ENCODE measurements around the gene STAP2.

GRCh38 chr19:4278419-4279266 is 60.0 kb downstream of the STAP2 start, which contains the start of gene SHD:
- TF ChIP-seq POLR2AphosphoS5 (IDR thresholded peaks at IDR 0.05; ENCODE audit: low read depth, low read length), result no peak
- no peak for TF ChIP-seq POLR2A (IDR thresholded peaks at IDR 0.05; ENCODE audit: low read depth, low read length)

Measured in GM12892 (cell line).